GM18867 (cell line): Measurements from ENCODE around the gene LUZP1.

ENCODE experiments used
- ATAC-seq: cut with Tn5 transposase; IDR thresholded peaks from one replicate; pipeline ENCODE4 v1.9.1; 2021; ENCODE audit warnings: mild to moderate bottlenecking, moderate library complexity; ENCODE audit not compliant: unreplicated experiment

Gene LUZP1

GRCh38 chr1:23035823-23036452 is 132.7 kb downstream of the LUZP1 start:
- no peak for ATAC-seq
